ENCODE data around the gene COMMD6. TPM values are rescaled to one million over a fixed set of nuclear protein-coding genes. Genes with fewer than 3 reads are reported as not detected.
A peak's percentile ranks its signal among the peaks of the same experiment; 100 is the strongest.

COMMD6 gene
- total and polyA plus RNA-seq, 2 experiments from 2014 or later = 79.3 to 364 TPM

DNA sequence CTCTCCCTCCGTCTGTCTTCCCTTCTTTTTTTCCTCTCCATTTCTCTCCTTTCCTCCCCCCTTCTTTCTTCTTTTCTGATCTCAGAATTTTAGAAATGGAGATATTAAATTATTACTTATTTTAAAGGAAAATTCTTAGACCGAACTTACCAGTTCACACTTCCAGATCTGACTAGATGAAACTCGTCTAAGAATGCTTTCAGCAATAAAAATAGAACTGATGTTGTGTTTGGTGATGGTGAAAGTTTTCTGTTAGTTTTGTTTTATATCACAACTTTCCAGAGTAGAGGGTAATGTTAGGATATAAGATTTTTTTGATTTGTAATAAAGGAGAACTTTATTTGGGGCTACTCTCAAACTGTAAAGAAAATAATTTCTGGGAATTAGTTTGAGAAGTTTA, 41.9 kb upstream of the COMMD6 start:
- Histone ChIP-seq H3K4me2 (ENCODE audit: unreplicated experiment) (no peak overlapping the region), H3F3A (ENCODE audit: insufficient read depth) (no peaks in the 10 kb centered on the region), H3K36me3 (ENCODE audit: low read depth) (peaks cover 8% of the 10 kb centered on the region), H3K27me3 (replicated peaks; ENCODE audit: insufficient read depth) (no peaks in the 10 kb centered on the region), H3K27ac (no peak overlapping the region), H4K20me1 (ENCODE audit: insufficient read depth) (no peaks in the 10 kb centered on the region), H3K9me2 (ENCODE audit: insufficient read depth) (no peaks in the 10 kb centered on the region), H3K79me2 (ENCODE audit: insufficient read depth) (peaks cover 20% of the 10 kb centered on the region; the same call in 1 of the 2 replicates), H3K4me1 (ENCODE audit: insufficient read depth) (peaks cover 10% of the 10 kb centered on the region; the same call in 1 of the 2 replicates), H2AFZ (no peak overlapping the region), H3K9ac (no peak overlapping the region), H3K4me3 (no peak overlapping the region), H3K9me3 (ENCODE audit: low read depth) (no peaks in the 10 kb centered on the region)
- WGBS, 2 experiments (ENCODE audit: low coverage in 1 of 2, low lambda C conversion rate in 2 of 2, missing lambda C conversion rate in 2 of 2) = 95% methylated on average over 3 of the region's 3 CpGs
- in situ Hi-C loops (cut with MboI) = no loop called here
- DNase-seq = no peak
- TF ChIP-seq EZH2 (IDR thresholded peaks at IDR 0.05; ENCODE audit: insufficient read depth, poor library complexity, severe bottlenecking) (no peak), EZH2phosphoT487 (IDR thresholded peaks at IDR 0.05; ENCODE audit: insufficient read depth, low read depth) (no peak)

DNA sequence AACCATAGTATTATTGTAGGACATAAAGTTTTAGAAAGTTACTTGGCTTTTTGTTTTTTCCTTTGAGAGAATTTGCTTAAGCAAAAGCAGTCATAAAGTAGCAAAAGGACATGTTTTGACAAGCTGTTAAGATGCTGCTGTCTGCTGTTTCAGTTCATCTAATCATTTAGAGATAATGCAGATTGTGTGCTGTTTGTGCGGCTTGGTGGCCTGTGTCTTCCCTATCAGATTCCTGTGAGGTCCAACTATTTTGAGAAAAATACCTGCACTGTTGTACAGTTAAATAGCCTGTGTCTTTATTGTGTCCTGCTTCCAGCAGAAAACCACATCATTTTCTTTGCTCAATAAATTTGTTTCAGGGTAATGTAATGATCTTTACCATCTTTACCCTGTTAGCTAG, 31.9 kb upstream of the COMMD6 start:
- Histone ChIP-seq H3K9me2 (ENCODE audit: insufficient read depth) (no peaks in the 10 kb centered on the region), H2AFZ (no peak overlapping the region), H3K27ac (no peak overlapping the region), H3K27me3 (replicated peaks; ENCODE audit: insufficient read depth) (no peaks in the 10 kb centered on the region), H3F3A (ENCODE audit: insufficient read depth) (no peaks in the 10 kb centered on the region), H3K9ac (no peak overlapping the region), H3K9me3 (ENCODE audit: low read depth) (no peaks in the 10 kb centered on the region), H4K20me1 (ENCODE audit: insufficient read depth) (no peaks in the 10 kb centered on the region), H3K4me2 (ENCODE audit: unreplicated experiment) (no peak overlapping the region), H3K79me2 (ENCODE audit: insufficient read depth) (peaks cover 3% of the 10 kb centered on the region; the same call in 1 of the 2 replicates), H3K4me1 (ENCODE audit: insufficient read depth) (peaks cover 14% of the 10 kb centered on the region), H3K36me3 (ENCODE audit: low read depth) (peaks cover 18% of the 10 kb centered on the region), H3K4me3 (no peak overlapping the region)
- in situ Hi-C loops (cut with MboI) = no loop called here
- WGBS, 2 experiments (ENCODE audit: low coverage in 1 of 2, low lambda C conversion rate in 2 of 2, missing lambda C conversion rate in 2 of 2) = 100% methylated on average over 1 of the region's 1 CpG
- no peak for DNase-seq
- TF ChIP-seq EZH2phosphoT487 (IDR thresholded peaks at IDR 0.05; ENCODE audit: insufficient read depth, low read depth) (no peak), EZH2 (IDR thresholded peaks at IDR 0.05; ENCODE audit: insufficient read depth, poor library complexity, severe bottlenecking) (no peak)

DNA sequence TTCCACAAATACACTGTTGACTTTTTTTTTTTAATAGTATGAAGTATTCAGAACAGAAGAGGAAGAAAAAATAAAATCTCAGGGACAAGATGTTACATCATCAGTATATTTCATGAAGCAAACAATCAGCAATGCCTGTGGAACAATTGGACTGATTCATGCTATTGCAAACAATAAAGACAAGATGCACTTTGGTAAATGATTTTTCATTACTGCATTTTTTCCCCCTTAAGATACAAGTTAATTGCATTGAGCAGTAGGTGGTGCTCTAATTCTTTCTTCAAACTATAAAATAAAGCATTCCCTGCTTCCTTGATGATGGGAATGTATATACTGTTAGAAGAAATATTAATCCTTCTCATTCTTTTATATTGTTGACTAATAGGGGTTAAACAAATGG, 29.0 kb upstream of the COMMD6 start:
- DNase-seq = peak; percentile 70
- Histone ChIP-seq H3K4me2 (ENCODE audit: unreplicated experiment) (no peak overlapping the region), H3K79me2 (ENCODE audit: insufficient read depth) (0 out of 2 replicates have a peak, but pooled peaks cover 3% of the 10 kb centered on the region), H3K4me3 (no peak overlapping the region), H3K9me3 (ENCODE audit: low read depth) (no peaks in the 10 kb centered on the region), H3K9ac (no peak overlapping the region), H3K27ac (no peak overlapping the region), H2AFZ (no peak overlapping the region), H3F3A (ENCODE audit: insufficient read depth) (no peaks in the 10 kb centered on the region), H3K9me2 (ENCODE audit: insufficient read depth) (no peaks in the 10 kb centered on the region), H3K36me3 (ENCODE audit: low read depth) (peaks cover 10% of the 10 kb centered on the region), H3K4me1 (ENCODE audit: insufficient read depth) (peaks cover 14% of the 10 kb centered on the region), H3K27me3 (replicated peaks; ENCODE audit: insufficient read depth) (no peaks in the 10 kb centered on the region), H4K20me1 (ENCODE audit: insufficient read depth) (no peaks in the 10 kb centered on the region)
- in situ Hi-C loops (cut with MboI) = no loop called here
- TF ChIP-seq EZH2phosphoT487 (IDR thresholded peaks at IDR 0.05; ENCODE audit: insufficient read depth, low read depth) (no peak), EZH2 (IDR thresholded peaks at IDR 0.05; ENCODE audit: insufficient read depth, poor library complexity, severe bottlenecking) (no peak)

DNA sequence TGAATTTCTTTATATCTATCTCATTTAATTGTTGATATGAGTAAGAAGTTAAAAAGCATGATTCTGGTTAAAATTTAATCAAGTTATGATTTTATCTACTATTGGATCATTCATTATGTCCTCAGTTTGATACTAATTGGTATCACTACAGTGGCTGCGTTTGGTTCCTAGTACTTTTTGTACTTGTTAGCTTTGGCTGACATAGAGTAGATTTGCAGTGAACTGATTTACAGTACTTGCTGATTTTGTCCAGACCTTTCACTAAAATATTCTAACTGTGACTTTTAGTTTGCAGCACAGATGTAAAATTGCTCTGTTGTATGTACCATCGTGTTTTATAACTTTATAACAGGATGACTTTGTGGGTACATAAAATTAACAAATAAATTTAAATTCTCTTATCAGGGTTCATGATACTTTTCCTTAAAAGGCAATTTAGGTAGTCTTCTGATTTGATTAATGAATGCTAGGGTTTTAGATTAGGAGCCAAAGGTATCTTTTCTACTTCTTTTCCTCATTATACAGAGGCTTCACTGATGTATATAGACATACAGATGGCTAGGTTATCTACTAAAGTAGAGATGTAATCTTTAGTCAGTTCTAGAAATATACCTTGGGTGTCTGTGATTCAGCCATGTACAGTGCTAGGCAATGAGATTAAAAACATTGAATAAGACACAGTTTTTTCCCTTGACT, 20.7 kb upstream of the COMMD6 start:
- Histone ChIP-seq H3K27me3 (replicated peaks; ENCODE audit: insufficient read depth) (no peaks in the 10 kb centered on the region), H3K4me3 (no peak overlapping the region), H4K20me1 (ENCODE audit: insufficient read depth) (no peaks in the 10 kb centered on the region), H3K36me3 (ENCODE audit: low read depth) (peaks cover 12% of the 10 kb centered on the region), H3K27ac (no peak overlapping the region), H3F3A (ENCODE audit: insufficient read depth) (no peaks in the 10 kb centered on the region), H3K79me2 (ENCODE audit: insufficient read depth) (peaks cover 46% of the 10 kb centered on the region), H3K9me2 (ENCODE audit: insufficient read depth) (no peaks in the 10 kb centered on the region), H3K9me3 (ENCODE audit: low read depth) (no peaks in the 10 kb centered on the region), H2AFZ (no peak overlapping the region), H3K9ac (no peak overlapping the region), H3K4me1 (ENCODE audit: insufficient read depth) (0 out of 2 replicates have a peak, but pooled peaks cover 7% of the 10 kb centered on the region), H3K4me2 (ENCODE audit: unreplicated experiment) (no peak overlapping the region)
- WGBS, 2 experiments (ENCODE audit: low coverage in 1 of 2, low lambda C conversion rate in 2 of 2, missing lambda C conversion rate in 2 of 2) = 50 to 57% methylated on average over 2 of the region's 2 CpGs
- no peak for TF ChIP-seq EZH2phosphoT487 (IDR thresholded peaks at IDR 0.05; ENCODE audit: insufficient read depth, low read depth)
- no peak for TF ChIP-seq EZH2 (IDR thresholded peaks at IDR 0.05; ENCODE audit: insufficient read depth, poor library complexity, severe bottlenecking)
- in situ Hi-C loops (cut with MboI) = loop anchor here (10.0 kb wide), 1 partner anchor 183 kb away; no protein-coding TSS in a partner anchor
- DNase-seq = no peak
